CD4-positive, alpha-beta T cell treated with Interleukin-15 for 1 hour (primary cell): ENCODE measurements around the gene ZBTB45.
"Not testable (repeated sequence)": the region's sequence is repeated elsewhere in the genome, so short reads cannot be mapped to it uniquely, and the experiment has no call there.

ENCODE experiments used
- DNase-seq: peaks from one replicate; pipeline ENCODE4 v3.0.0-alpha.2; 2020

Gene ZBTB45

GRCh38 chr19:58474997-58475713 lies 44.5 kb downstream of the ZBTB45 start:
- no peak for DNase-seq

- no peak for DNase-seq
These were observed 45.2 kb downstream of the ZBTB45 start for GRCh38 chr19:58474291-58474996.

GRCh38 chr19:58473775-58474174 lies 45.8 kb downstream of the ZBTB45 start:
- no peak for DNase-seq

GRCh38 chr19:58471736-58472135 lies 47.9 kb downstream of the ZBTB45 start:
- DNase-seq, result no peak

GRCh38 chr19:58470837-58471543 lies 48.6 kb downstream of the ZBTB45 start:
- not testable (repeated sequence) for DNase-seq

- DNase-seq, result no peak
These were observed 50.2 kb downstream of the ZBTB45 start for GRCh38 chr19:58469241-58470013.

GRCh38 chr19:58468216-58468839 lies 51.3 kb downstream of the ZBTB45 start:
- no peak for DNase-seq

- DNase-seq, result peak; percentile 96
These were observed 52.6 kb downstream of the ZBTB45 start, which contains the start of gene ZNF324 for GRCh38 chr19:58466760-58467589. Gene ZNF324, plus strand, starts transcription at chr19:58467080. Its CDS starts 2,106 bp downstream, at chr19:58469186.

- no peak for DNase-seq
These were observed 53.4 kb downstream of the ZBTB45 start for GRCh38 chr19:58466089-58466759.
